RPMI8226 (cell line): ENCODE data around the gene TMEM131L.
A peak's percentile ranks its signal among the peaks of the same experiment; 100 is the strongest.
"Not testable (repeated sequence)": the region's sequence is repeated elsewhere in the genome, so short reads cannot be mapped to it uniquely, and the experiment has no call there.

Experiments
- DNase-seq: peaks from one replicate; pipeline ENCODE4 v3.0.0-alpha.2; 2015

TMEM131L gene

DNA sequence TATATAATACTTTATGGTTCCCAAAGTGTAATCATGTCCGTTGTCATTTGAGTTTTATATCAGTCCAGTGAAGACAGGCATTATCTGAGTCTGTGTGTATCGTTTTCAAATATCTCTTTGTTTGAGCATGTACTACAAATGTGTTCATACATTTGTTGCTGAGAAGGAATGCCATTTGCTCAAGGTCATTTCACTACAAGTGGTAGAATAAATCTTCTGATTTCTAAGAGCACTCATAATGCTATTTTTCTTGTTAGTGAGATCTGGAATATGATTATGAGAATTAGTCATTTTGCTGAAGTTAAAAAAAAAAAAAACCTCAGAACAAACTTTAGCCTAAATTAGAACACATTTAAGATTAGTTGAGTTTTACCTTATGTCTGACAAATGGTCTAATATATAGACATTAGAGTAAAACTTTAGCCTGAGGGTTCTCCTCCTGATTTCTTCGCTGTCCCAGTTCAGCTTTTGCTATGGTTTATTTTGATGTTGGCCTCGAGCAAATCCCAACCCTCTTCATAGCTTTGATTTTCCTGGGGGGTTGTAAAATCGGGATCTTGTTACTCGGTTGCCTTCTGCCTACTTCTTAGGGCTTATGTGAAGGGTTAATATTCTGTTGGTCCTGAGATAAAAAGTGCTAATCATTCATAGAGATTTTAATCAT is 87.1 kb downstream of the TMEM131L start:
- DNase-seq: no peak

DNA sequence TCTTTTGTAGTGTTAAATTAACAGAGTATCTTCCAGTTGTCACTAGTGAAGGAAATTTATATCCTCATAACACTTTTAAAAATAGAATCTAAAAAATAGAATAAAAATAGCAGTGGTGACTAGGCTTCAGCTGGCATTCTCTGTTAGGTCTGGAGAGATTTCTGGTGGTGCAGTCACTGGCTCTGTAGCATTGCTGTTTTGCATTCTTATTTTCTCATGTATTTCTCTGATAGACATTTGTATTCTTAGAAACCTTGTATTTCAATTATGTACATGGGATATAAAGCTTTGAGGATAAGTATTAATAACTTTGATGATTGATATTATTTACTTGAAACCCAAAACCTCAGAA is 87.6 kb downstream of the TMEM131L start:
- DNase-seq: no peak

DNA sequence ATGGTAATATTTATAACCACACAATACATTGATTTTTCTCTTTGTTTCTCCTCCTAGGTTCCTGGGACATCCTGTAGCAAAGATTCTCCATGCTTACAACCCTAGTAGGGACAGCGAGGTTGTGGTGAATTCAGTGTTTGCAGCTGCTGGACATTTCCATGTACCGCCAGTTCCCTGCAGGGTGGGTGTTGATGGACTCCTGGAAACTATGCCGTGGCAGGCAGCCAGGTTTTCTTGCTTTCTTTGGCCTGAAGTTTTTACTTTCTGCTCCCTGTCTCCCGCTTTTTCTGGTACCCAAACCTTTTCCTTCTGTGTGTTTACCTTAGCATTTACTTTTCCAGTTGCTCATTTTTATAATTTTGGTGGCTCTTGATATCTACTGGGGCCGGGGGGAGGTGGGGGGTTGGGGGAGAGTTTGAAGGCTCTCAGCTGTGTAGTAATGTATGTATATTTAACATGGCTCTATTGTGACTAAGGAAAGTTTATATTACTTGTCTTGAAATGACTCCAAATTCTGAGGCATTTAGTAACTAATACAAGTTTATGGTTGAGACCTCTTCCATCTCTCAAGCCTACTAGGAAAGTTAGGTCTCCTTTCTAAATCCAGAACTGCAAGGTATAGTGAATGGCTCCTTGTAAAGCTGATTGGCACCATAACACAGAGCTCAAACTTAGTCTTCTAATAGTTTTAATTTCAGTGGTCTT is 89.7 kb downstream of the TMEM131L start:
- DNase-seq: no peak

DNA sequence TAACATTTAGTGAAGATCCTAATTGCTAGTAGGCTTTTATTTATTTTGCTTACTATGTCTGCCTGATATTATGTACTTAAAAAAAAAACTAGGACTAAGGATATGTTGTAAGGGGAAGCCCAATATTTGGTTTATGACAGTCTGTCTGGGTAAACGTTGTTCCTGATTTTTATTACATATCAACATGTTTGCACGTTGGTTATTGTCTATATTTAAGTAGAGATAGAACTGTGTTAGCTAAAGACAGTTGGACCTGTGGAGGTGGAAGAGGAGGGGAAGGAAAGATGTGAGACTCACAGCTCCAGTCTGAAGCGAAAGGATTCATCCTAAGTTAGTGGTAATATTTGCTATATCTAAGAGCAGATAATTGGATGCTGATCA is 90.3 kb downstream of the TMEM131L start:
- DNase-seq: no peak

DNA sequence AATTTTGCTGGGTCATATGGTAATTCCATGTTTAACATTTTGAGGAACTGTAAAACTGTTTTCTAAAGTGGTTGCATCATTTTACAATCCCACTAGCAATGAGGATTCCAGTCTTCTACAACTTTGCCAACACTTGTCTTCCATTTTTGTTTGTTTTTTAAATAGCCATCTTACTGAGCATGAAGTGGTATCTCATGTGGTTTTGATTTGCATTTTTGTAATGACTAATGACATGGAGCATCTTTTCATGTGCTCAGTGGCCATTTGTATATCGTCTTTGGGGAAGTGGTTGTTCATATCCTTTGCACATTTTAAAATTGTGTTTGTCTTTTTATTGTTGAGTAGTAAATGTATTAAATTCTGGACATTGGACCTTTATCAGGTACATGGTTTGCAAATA is 94.7 kb downstream of the TMEM131L start:
- DNase-seq: no peak

DNA sequence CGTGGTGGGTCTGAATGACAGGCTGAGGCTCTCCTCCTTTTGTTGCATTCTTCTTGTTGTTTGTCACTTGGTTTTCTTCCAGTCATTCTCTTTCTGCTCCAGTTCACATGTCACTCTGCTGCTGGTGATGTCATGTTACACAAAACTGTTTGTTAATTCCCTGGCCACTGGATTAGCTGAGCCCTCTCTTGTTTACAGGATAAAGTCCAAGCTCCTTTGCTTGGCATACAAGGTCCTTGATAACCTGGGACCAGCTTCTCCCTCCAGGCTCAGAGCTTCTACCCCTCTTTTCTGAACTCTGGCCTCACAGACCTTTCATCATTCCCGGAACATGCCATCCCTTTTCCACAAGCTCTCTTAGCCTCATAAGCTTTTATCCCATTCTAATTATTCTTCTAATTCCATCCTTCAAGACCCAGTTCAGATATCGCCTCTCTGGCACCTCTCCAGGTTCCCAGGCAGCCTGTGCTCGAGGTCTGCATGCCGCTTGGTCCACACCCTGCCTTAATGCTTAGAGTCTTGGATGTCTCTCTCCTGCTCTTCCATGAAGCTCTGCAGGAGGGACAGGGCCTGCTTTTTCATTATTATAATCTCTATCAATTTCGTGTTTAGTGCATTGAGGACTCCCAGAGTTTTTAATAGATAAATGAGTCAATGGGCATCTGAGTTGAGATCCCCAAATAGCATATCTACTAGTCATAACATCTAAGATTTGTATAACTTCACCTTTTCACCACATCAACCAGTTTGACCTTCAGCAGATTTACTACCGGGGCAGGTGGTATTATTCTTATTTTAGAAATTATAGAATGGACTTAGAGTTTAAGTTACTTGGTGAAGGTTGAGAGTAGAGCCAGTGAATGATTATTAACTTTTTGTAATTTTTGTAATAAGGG is 98.7 kb downstream of the TMEM131L start:
- DNase-seq: no peak

DNA sequence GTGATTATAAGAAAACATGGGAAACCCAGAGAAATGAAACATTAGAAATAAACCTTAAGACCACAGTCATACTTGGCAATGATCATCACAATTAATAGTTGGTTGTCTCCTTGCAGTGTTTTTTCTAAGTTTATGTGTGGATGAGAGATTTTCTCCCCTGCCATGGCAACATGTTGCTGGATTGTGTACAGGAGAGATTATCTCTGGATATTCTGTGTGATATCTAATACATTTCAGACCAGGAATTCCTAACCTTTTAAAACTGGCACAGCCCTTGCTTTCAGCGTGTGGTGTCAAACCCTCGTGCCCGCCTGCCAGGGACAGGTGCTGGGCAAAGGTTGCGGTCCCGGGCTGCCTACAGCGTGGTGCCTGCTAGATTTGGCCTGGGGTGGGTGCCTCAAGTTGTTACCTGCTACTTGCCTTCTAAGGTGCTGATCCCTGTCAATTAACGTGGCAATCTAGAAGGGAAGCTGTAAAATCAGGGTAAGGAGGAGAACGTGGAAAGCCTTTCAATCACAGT is 100.5 kb downstream of the TMEM131L start:
- no peak for DNase-seq

DNA sequence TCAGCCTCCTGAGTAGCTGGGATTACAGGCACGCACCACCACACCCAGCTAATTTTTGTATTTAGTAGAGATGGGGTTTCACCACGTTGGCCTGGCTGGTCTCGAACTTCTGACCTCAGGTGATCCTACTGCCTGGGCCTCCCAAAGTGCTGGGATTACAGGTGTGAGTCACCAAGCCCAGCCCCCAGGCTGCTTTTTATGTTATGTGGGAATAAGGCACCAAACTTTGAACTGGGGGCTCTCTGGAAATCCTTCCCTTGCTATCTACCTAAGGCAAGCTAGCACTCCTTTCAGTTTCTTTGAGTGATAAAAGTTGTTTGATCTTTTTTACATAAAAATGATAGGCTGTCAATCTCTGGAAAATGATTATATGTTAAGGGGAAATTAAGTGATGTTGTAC is 101.5 kb downstream of the TMEM131L start:
- DNase-seq: not testable (repeated sequence)

DNA sequence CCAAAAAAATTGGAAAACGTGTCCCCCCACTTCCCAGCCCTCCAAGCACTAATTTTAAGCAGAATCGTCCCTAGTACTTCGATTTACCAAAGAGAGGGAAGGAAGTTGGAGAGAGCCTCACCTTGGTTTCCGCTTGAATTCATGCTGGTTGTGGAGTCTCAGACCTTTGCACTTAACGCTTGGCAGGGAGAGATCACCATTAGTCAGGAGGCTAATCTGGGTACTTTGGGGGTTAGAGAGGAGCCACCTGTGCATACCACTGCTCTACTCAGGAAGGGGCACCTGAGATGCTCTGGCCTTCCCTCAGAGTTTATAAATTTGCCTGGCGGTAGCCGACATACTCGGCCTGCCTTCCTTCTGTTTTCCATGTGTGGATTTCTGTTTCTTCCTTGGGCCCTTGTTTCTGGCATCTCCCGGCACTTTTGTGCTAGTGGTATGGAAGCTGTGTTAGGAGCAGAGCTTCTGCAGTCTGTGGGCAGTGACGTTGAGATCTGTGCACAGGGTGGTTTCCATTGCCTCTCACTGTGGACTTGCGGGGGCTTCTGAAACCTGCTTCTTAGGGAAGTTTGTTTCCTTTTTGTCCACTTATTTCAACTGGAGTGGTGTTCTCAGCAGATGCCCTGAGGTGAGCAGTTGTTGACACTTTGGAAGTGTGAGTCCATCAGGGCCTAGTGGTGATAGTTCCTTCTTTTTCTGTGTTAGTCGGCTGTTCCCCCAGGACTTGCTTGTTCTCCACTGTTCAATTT is 104.2 kb downstream of the TMEM131L start:
- DNase-seq: no peak

DNA sequence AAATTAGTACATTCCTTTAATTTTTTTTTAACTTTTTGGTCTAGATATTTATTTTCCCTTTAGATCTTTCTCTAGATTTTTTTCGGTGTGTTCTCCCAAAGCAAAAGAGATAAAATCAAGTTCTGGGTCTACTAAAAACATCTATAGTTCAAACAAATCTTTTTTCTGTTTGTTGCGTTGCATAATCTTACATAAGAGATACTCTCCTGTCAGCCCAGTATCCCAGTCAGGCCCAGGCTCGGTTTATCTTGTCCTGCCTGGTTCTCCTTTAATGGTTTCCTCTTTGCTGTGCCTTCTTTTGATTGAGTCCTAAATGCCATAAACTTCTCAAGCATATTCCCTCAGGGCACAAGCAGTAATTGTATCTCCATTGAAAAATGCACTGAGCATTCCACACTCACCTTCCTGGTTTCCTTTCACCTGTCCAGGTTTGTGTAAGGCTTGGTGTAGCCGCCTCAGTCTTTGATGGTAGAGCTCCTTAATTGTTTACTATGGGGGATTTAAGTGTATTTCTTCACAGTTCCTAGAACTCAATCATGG is 104.9 kb downstream of the TMEM131L start:
- no peak for DNase-seq

DNA sequence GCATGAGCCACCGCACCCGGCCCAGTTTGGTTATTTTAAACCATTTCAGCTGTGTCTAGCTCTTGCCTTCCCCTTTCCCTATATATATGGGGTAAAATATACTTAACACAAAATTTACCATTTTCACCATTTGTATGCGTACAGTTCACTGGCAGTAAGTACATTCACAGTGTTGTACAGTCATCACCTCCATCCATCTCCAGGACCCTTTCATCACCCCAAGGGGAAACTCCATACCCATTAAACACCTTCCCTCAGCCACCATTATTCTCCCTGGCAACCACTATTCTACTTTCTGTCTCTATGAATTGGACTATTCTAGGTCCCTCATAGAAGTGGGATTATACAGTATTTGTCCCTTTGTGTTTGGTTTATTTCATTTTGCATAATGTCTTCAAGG is 106.4 kb downstream of the TMEM131L start:
- DNase-seq: no peak

DNA sequence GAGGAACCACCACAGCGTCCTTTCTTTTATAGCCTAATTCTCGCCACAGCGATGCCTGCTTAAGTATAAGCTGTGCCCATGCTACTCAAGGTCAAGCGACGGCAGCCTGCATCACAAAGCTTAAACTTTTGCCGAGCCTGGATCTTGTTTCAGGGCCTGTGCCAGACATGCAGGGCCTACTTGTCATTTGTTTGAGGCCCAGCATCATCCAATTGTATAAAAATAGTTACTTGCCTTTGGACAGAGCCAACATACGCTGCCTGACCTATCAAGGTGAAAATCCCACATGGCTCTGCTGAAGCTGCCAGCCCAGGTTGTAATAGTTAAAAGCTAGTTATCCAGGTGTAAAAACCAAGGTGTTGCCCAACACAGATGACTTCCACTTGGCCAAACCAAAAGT is 107.1 kb downstream of the TMEM131L start:
- no peak for DNase-seq

DNA sequence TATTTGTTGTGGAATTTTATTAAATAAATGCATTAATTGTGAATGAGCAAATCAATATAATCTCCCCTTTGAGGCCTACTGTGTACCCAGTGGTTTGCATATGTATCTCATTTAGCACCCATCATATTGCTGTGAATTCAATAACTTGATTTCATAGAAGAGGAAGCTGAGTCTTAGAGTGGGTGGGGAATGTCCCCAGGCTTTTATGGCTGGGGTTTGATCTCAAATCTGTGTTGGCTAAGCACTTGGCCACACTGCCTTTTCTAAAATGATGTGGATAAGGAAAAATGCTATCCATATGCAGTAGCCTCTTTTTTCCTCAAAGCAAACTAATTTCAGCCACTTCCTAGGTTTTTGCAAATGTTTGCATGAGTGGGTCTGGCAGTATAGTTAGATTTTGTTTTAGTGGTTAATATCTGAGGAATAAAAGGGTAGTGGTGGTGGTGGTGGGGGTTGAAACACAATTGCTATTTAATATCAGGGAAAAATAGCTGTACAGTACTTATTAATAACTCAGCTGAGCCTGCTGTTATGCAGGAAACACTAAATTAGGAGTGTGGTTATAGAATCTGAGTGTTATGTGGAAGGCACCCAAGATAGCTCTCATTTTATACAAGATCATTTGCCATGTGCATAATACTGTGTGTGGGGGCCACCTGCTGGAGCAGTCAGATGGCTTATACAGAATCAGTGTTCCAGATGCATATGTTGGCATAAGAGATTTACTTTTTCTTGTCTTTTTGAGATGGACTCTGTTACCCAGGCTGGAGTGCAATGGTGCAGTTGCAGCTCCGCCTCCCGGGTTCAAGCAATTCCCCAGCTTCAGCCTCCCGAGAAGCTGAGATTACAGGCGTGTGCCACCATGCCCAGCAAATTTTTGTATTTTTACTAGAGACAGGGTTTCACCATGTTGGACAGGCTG is 108.0 kb downstream of the TMEM131L start:
- DNase-seq: peak; percentile 59

DNA sequence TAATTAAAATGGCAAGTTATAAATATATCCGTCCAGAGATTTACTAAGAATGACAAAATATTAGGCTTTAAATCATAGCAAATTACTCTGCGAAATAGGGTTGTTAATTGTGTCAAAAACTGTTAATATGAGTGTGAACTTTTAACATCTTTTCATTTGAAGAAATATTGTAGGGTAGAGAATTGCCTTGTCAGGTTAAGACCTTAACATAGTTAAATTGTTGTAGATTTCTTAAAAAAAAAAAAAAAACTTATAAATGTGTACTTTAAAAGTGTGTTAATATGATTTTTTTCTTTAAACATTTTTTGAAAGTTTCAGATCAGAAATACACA is 110.2 kb downstream of the TMEM131L start:
- no peak for DNase-seq

DNA sequence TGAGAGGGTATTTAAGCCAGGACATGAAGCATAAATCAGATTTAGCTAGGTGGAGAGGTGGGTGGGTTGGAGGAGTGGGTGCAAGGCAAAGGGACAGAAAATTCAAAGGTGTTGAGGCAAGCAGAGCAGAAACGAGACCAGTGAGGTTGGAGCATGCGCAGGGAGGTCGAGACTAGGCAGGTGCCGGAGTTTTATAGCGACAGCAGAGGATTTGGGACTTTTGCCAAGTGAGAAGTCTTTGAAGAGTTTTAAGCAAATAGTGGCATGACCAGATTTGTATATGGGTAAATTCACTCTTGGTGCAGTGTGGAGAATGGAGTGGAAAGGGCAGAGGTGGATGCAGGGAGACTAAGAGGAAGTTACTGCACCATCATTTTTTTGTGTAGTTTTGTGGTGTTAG is 110.9 kb downstream of the TMEM131L start:
- DNase-seq: no peak

DNA sequence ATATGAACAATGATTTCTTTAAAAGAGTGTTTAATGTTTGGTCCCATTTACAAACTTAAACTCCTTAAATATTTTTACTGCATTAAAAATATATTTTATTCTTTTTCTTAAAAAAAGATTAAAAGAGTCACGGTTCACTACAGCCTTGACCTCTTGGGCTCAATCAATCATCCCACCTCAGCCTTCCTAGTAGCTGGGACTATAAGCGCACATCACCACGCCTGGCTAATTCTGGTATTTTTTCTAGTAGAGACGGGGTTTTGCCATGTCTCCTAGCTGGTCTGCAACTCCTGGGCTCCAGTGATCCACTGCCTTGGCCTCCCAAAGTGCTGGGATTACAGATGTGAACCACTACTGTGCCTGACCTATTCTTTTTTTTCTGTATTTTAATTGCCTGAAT is 113.2 kb downstream of the TMEM131L start:
- no peak for DNase-seq

DNA sequence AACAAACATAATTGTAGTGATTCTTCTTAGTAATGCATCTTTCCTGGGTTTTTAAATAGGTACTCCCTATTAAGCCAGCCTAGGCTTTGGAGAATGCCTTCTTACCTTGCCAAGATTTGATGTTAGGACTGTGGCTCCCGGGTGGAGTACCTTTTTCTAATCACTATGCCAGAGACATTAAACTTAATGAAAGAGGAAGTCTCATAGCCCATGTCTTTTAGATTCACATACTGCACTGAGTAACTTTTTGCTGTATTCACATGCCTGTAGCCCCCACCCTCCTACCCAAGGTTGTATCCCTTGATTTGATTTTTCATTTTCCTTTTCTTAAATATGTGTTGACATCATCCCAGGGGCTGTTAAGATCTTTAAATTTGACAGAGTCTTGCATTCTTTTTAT is 113.7 kb downstream of the TMEM131L start:
- no peak for DNase-seq

DNA sequence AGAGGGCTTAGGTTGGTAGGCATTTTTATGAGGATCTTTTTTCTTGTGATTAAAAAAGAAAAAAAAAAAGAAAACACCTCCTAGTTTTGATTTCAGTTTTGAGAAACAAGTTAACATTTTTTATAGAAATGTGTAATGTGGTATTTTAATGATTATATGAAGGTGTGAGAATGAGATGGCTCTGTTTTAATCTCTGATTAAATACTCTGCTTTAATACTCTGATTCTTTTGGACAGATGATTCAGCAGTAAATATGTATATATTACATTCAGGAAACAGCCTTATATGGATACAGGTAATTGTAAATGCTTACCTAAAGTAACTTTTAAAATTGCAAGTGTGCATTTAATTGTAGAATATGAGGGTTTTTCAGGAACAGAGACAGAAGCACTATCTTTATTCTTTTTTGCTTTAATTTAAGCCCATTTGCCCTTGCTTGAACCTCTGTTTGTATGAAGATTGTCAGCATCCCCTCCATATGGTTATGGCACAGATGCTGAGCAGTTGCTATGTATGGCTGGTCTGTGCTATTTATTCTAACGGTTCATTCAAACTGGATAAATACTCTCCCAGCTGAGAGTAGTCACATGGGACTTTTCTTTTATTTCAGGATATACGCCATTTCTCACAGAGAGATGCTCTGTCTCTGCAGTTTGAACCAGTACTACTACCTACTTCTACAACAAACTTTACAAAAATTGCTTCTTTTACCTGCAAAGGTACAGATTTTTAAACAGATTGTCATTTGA is 117.0 kb downstream of the TMEM131L start:
- DNase-seq: no peak

DNA sequence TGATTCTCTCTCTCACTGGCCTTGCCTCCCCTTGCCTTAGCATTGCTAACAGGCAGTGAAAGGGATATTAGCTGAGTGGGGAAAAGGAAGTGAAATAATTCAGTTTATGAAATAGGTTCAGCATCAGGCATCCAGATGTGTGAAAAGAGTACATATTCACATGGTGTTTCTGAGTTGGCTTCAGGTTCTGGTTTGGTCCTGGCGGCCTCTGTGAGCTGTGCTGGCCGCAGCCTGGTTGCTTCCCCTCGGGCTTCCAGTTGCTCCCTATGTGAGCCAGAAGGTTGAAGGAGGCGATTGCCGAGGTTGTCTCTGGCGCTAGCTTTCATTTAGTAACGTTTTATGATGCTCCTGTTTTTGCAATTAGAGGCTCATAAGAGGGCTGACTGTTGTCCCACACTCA is 118.9 kb downstream of the TMEM131L start:
- no peak for DNase-seq

DNA sequence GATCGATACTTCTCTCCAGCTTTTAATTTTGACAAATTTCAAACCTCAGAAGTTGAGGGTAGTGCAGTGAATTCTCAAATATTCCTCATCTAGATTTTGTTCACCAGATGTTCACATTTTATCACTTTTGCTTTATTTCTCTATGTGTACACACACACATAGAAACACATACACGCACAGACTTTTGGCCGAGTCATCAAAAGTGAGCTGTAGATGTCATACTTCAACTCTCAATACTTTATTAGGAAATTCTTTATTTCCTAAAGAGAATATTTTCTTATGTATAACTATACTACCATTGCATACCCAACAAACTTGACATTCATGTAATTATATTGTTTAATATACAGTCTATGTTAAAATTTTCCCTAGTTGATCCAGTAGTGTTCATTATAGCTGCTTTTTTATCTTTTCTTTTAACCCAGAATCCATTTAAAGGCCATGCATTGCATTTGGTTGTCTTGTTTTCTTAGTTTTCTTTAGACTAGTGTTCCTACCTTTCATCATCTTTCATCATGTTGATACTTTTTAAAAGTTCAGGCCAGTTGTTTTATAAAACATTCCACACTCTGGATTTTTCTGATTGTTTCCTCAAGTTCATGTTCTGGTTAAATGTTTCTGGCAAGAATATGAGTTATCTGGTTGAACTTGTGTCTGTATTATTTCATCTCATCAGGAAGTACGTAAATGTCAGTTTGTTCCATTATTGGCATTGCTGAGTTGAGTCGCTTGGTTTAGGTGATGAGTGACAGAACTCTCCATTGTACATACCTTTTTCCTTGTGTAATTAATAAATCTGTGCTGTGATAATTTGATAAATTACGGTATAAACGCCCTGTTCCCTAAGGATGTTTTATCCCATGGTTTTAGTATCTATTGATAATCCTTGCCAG is 123.8 kb downstream of the TMEM131L start:
- DNase-seq: no peak
